Sigmoid colon (tissue), 7 donors: ENCODE data around the gene MYLK. TPM values are rescaled to one million over a fixed set of nuclear protein-coding genes. Genes with fewer than 3 reads are reported as not detected.

Experiments
- DNase-seq: peaks from one replicate; pipeline ENCODE4 v3.0.0-alpha.2; 2019
- H3K27ac ChIP-seq, 4 donors: fragments of 200-600 bp; sonication (generic); one replicate each; pipeline ENCODE4 v1.5.1; 2016 to 2019; ENCODE audit warnings: mild to moderate bottlenecking in 1 of 4
- H3K27me3 ChIP-seq, 3 donors: fragments of 200-600 bp; sonication (generic); one replicate each; pipeline ENCODE4 v1.5.1; 2019; ENCODE audit warnings: mild to moderate bottlenecking in 1 of 3
- H3K36me3 ChIP-seq, 4 donors: fragments of 200-600 bp; sonication (generic); one replicate each; pipeline ENCODE4 v1.5.1; 2016 to 2019
- H3K4me1 ChIP-seq, 4 donors: fragments of 200-600 bp; sonication (generic); one replicate each; pipeline ENCODE4 v1.5.1; 2017 to 2019
- H3K4me3 ChIP-seq, 4 donors: fragments of 200-600 bp; sonication (generic); one replicate each; pipeline ENCODE4 v1.5.1; 2017 to 2019; ENCODE audit warnings: mild to moderate bottlenecking in 2 of 4, moderate library complexity in 1 of 4
- H3K9me3 ChIP-seq, 4 donors: fragments of 200-600 bp in 3 of 4; sonication (generic) in 3 of 4; one replicate each; pipeline versions ENCODE4 v1.5.1 to v1.6.1; 2013 to 2019
- EP300 ChIP-seq, 4 donors: sonication (generic); formaldehyde crosslinking; IDR thresholded peaks; one replicate each; pipeline ENCODE4 v1.6.1; 2017; ENCODE audit warnings: antibody characterized with exemption in 4 of 4
- POLR2A ChIP-seq, 2 donors: fragments of 450-650 bp; IDR thresholded peaks; one replicate each; pipeline ENCODE4 v1.6.1; 2016; ENCODE audit warnings: antibody characterized with exemption in 2 of 2, mild to moderate bottlenecking in 2 of 2, moderate library complexity in 2 of 2
- POLR2AphosphoS5 ChIP-seq, 4 donors: sonication (generic); formaldehyde crosslinking; IDR thresholded peaks; one replicate each; pipeline ENCODE4 v1.6.1; 2017; ENCODE audit warnings: antibody characterized with exemption in 4 of 4
- WGBS, 2 donors: extraction: QIAGEN DNeasy Blood & Tissue Kit; methylation state at CpG; one replicate each; pipeline ENCODE4 v1.1.7; 2013; 5-methylcytosine and 5-hydroxymethylcytosine counted together
- intact Hi-C: fragments of 100-400 bp; cut with DNase I; formaldehyde crosslinking; loops from one replicate; pipeline ENCODE4 v1.15.1; 2023
- polyA plus RNA-seq, 3 donors: library from polyadenylated mRNA; stranded (reverse); fragments of 200-250 nt; gene quantifications; one replicate each; pipeline ENCODE4 v1.2.3, GENCODE V29; 2013
- total RNA-seq, 4 donors: library from RNA; depleted of rRNA; stranded (reverse); fragments of >200 nt; gene quantifications; one replicate each; pipeline ENCODE4 v1.1.0, GENCODE V29; 2016
- TF ChIP-seq, protein P1 (sequence below), 4 experiments: fragments of 450-650 bp in 3 of 4; fragments of 200-600 bp in 1 of 4; IDR thresholded peaks; one replicate each; pipeline ENCODE4 v1.5.1; 2016 to 2019; ENCODE audit warnings: antibody characterized with exemption in 4 of 4, mild to moderate bottlenecking in 3 of 4, moderate library complexity in 2 of 4
- donor health status: healthy with polysubstance abuse.
- donor health status: Bipolar disorder and iron deficiency.
- donor health status: healthy.

MYLK gene
- total and polyA plus RNA-seq, 7 donors, result 21.5 to 2,153 (median 1,169) TPM

DNA sequence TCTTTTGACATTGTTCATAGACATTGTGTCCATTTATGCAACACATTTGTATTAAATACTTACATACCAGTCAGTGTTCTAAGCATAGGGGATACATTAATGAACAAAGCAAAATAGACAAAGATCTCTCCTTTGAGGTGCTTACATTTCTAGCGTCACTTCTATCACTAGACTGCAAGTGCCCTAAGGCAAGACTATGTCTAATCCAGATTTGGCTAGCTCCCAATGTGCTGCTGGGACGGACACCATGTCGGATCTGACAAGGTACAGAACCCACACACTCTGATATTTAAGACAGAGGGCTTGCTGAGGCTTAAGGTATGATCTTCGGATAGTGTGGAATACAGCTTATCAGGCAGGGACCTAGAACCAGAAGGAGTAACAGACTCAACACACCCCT, 41.4 kb downstream of the MYLK start:
- Histone ChIP-seq H3K4me1 (no peaks in the 10 kb centered on the region), H3K36me3 (no peaks in the 10 kb centered on the region), H3K27me3 (no peaks in the 10 kb centered on the region), H3K4me3 (no peak overlapping the region), H3K27ac (no peak overlapping the region), H3K9me3 (peaks cover 0 to 10% (median 4%) of the 10 kb centered on the region in 4 donors)
- no peak for DNase-seq
- WGBS, 2 donors, result 92 to 94% methylated on average over 4 of the region's 4 CpGs
- TF ChIP-seq POLR2A (IDR thresholded peaks at IDR 0.05) (no peak), EP300 (IDR thresholded peaks at IDR 0.05) (no peak)
- TF ChIP-seq, protein P1, sequence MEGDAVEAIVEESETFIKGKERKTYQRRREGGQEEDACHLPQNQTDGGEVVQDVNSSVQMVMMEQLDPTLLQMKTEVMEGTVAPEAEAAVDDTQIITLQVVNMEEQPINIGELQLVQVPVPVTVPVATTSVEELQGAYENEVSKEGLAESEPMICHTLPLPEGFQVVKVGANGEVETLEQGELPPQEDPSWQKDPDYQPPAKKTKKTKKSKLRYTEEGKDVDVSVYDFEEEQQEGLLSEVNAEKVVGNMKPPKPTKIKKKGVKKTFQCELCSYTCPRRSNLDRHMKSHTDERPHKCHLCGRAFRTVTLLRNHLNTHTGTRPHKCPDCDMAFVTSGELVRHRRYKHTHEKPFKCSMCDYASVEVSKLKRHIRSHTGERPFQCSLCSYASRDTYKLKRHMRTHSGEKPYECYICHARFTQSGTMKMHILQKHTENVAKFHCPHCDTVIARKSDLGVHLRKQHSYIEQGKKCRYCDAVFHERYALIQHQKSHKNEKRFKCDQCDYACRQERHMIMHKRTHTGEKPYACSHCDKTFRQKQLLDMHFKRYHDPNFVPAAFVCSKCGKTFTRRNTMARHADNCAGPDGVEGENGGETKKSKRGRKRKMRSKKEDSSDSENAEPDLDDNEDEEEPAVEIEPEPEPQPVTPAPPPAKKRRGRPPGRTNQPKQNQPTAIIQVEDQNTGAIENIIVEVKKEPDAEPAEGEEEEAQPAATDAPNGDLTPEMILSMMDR (IDR thresholded peaks at IDR 0.05), result no peak
- intact Hi-C loops, result no loop called here

DNA sequence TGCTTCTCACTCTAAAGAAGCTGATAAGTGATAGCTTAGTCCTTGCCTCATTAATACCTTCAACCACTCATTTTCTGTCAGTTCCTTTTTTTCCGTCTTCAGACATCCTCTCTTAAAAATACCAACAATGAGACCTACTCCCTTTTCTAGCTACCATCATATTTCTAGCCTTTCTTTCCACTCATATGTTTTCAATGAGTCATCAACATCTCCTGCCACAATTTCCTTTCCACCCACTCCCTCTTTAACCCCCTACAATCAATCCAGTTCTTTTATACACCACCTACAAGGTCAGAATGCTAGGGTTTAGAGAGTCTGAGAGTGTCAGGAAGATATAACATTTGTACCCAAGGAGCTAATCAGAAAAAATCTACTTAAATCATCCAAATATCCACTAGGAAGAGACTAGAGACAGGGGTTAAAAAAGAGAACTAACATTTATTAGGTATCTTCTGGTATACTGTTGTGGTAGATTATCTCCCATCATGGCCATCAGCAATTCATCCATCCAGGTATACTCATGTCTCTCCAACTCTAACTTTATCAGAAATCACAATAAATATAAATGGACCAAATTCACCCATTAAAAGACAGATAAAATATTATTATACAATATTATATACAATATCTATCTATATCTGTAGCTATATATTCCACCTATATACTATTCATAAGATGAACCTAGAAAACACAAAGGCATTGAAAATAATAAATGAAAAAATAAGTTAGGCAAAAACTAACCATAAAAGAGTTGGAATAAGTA, 42.5 kb downstream of the MYLK start:
- Histone ChIP-seq H3K27me3 (no peaks in the 10 kb centered on the region), H3K9me3 (peaks cover 0 to 6% (median 2%) of the 10 kb centered on the region in 4 donors), H3K27ac (no peak overlapping the region), H3K4me1 (no peaks in the 10 kb centered on the region), H3K36me3 (no peaks in the 10 kb centered on the region), H3K4me3 (no peak overlapping the region)
- 78 to 86% methylated on average over 1 of the region's 1 CpG for WGBS, 2 donors
- DNase-seq, result no peak
- intact Hi-C loops, result no loop called here
- TF ChIP-seq, protein P1 (IDR thresholded peaks at IDR 0.05), result no peak
- TF ChIP-seq EP300 (IDR thresholded peaks at IDR 0.05) (no peak), POLR2A (IDR thresholded peaks at IDR 0.05) (no peak), POLR2AphosphoS5 (IDR thresholded peaks at IDR 0.05) (no peak)

DNA sequence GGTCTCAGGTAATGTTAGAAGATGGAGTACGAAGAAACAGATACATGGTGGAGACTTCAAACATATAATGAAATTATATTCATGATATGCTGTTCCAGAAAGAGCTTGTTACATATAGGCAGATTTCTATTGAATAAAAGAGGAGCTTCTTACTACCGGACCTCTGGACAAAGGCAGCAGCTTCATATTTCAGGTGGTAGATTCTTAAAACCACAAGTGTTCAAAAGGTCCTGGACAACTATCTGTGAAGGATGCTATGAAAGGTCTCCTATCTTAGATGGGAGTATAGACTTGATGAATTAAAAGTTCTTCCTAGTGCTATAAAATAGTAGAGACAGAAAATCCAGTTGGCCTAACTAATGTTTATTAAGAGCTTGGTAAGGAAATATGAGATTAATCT, 43.2 kb downstream of the MYLK start:
- Histone ChIP-seq H3K27me3 (no peaks in the 10 kb centered on the region), H3K4me1 (no peaks in the 10 kb centered on the region), H3K36me3 (no peaks in the 10 kb centered on the region), H3K27ac (no peak overlapping the region), H3K9me3 (peaks cover 0 to 6% (median 2%) of the 10 kb centered on the region in 4 donors), H3K4me3 (no peak overlapping the region)
- DNase-seq, result no peak
- 92% methylated on average over 2 of the region's 2 CpGs for WGBS, 2 donors
- TF ChIP-seq POLR2A (IDR thresholded peaks at IDR 0.05) (no peak), EP300 (IDR thresholded peaks at IDR 0.05) (no peak), POLR2AphosphoS5 (IDR thresholded peaks at IDR 0.05) (no peak)
- intact Hi-C loops, result no loop called here

DNA sequence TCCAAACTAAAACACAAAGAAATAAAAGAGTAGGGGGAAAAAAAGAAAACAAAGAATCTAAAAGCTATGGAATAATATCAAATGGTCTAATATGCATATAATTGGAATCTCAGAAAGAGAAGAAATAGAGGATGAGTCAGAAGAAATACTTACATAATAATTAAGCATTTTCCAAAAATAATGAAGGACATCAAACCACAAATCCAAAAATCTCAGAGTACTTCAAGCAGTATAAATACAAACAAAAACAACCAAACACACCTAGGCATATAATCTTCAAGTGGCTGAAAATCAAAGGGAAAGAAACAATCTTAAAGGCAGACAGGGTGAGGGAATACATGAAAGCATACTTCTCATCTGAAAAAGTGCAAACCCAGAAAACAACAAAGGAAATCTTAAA, 46.3 kb downstream of the MYLK start:
- Histone ChIP-seq H3K27ac (no peak overlapping the region), H3K27me3 (no peaks in the 10 kb centered on the region), H3K36me3 (no peaks in the 10 kb centered on the region), H3K4me1 (no peaks in the 10 kb centered on the region), H3K4me3 (no peak overlapping the region), H3K9me3 (peaks cover 0 to 6% (median 2%) of the 10 kb centered on the region in 4 donors)
- TF ChIP-seq, protein P1 (IDR thresholded peaks at IDR 0.05), result no peak
- TF ChIP-seq EP300 (IDR thresholded peaks at IDR 0.05), result no peak
- no peak for TF ChIP-seq POLR2AphosphoS5 (IDR thresholded peaks at IDR 0.05)
- no peak for TF ChIP-seq POLR2A (IDR thresholded peaks at IDR 0.05)
- intact Hi-C loops, result no loop called here
- no peak for DNase-seq

DNA sequence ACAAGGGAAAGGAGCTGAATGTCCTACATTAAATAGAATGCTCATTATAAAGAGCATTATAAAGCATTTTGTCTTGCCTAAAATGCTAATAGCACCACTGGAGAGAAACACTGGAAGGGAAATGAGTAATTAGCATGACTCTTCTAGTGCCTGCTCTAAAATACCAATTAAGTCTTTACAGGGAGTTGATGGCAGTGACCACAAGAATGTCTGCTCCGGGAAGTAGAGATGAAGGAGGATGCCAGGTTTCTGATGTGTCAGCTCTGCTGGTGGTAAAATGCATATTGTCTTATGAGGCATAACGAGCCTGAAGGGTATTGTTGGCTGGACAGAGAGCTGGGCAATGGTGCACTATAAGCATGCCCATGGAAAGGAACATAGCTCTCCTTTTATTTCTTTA, 49.5 kb downstream of the MYLK start:
- H3K36me3 ChIP-seq, result peaks cover 0 to 8% (median 0%) of the 10 kb centered on the region in 4 donors
- TF ChIP-seq POLR2A (IDR thresholded peaks at IDR 0.05) (no peak), POLR2AphosphoS5 (IDR thresholded peaks at IDR 0.05) (no peak), EP300 (IDR thresholded peaks at IDR 0.05) (no peak)
- TF ChIP-seq, protein P1 (IDR thresholded peaks at IDR 0.05), result no peak
- no peak overlapping the region for H3K4me3 ChIP-seq
- no peak overlapping the region for H3K27ac ChIP-seq
- no peak for DNase-seq
- H3K27me3 ChIP-seq, result no peaks in the 10 kb centered on the region
- intact Hi-C loops, result no loop called here
- H3K9me3 ChIP-seq, result no peaks in the 10 kb centered on the region
- H3K4me1 ChIP-seq, result no peaks in the 10 kb centered on the region
- 83% methylated on average over 2 of the region's 2 CpGs for WGBS, 2 donors
